Calu3 (cell line): ENCODE results near the gene KLHL15. TPM values are rescaled to one million over a fixed set of nuclear protein-coding genes. Genes with fewer than 3 reads are reported as not detected.

Experiments used
- BruUV-seq: library from RNA; stranded (reverse); fragments of 400-500 nt; replicated peaks from 2 replicates; lab custom pipeline; 2021; lab: Mats Ljungman, UMichigan
- CTCF ChIA-PET: fragments of 300-600 bp; sonication (Branson Sonifier 250); formaldehyde crosslinking; loops from one replicate; lab custom pipeline; 2022; ENCODE audit warnings: antibody characterized with exemption; lab: Charles Lee
- DNase-seq: peaks from one replicate; pipeline ENCODE4 v3.0.0; 2022
- H3K27ac Mint-ChIP-seq: one replicate; pipeline ENCODE4 v1.8.0; 2022; ENCODE audit warnings: mixed read lengths; ENCODE audit not compliant: unreplicated experiment
- H3K27me3 Mint-ChIP-seq: one replicate; pipeline ENCODE4 v1.8.0; 2022; ENCODE audit warnings: mixed read lengths; ENCODE audit not compliant: unreplicated experiment
- H3K36me3 Mint-ChIP-seq: one replicate; pipeline ENCODE4 v1.8.0; 2022; ENCODE audit warnings: mild to moderate bottlenecking, moderate library complexity, mixed read lengths; ENCODE audit not compliant: insufficient read depth, unreplicated experiment
- H3K4me1 Mint-ChIP-seq: one replicate; pipeline ENCODE4 v1.8.0; 2022; ENCODE audit warnings: mild to moderate bottlenecking, low read depth, mixed read lengths; ENCODE audit not compliant: unreplicated experiment
- H3K4me3 Mint-ChIP-seq: one replicate; pipeline ENCODE4 v1.8.0; 2022; ENCODE audit warnings: mild to moderate bottlenecking, low read depth, moderate library complexity, mixed read lengths; ENCODE audit not compliant: unreplicated experiment
- H3K9me3 Mint-ChIP-seq: one replicate; pipeline ENCODE4 v1.8.0; 2022; ENCODE audit warnings: low read depth, mixed read lengths; ENCODE audit not compliant: unreplicated experiment
- intact Hi-C: fragments of 100-400 bp; cut with micrococcal nuclease; formaldehyde crosslinking; loops from one replicate; pipeline ENCODE4 v1.10.0; 2022; ENCODE audit not compliant: unreplicated experiment
- total RNA-seq: library from RNA; stranded (reverse); gene quantifications from 2 replicates; pipeline ENCODE4 v1.2.3, GENCODE V29; 2022
- TF ChIP-seq, protein P1 (sequence below): fragments of 200-600 bp; IDR thresholded peaks from one replicate; pipeline ENCODE4 v1.8.0; 2022; ENCODE audit warnings: antibody characterized with exemption; ENCODE audit not compliant: unreplicated experiment

The KLHL15 gene
- total RNA-seq, 1 experiment from 2014 or later: 4.7 TPM

DNA sequence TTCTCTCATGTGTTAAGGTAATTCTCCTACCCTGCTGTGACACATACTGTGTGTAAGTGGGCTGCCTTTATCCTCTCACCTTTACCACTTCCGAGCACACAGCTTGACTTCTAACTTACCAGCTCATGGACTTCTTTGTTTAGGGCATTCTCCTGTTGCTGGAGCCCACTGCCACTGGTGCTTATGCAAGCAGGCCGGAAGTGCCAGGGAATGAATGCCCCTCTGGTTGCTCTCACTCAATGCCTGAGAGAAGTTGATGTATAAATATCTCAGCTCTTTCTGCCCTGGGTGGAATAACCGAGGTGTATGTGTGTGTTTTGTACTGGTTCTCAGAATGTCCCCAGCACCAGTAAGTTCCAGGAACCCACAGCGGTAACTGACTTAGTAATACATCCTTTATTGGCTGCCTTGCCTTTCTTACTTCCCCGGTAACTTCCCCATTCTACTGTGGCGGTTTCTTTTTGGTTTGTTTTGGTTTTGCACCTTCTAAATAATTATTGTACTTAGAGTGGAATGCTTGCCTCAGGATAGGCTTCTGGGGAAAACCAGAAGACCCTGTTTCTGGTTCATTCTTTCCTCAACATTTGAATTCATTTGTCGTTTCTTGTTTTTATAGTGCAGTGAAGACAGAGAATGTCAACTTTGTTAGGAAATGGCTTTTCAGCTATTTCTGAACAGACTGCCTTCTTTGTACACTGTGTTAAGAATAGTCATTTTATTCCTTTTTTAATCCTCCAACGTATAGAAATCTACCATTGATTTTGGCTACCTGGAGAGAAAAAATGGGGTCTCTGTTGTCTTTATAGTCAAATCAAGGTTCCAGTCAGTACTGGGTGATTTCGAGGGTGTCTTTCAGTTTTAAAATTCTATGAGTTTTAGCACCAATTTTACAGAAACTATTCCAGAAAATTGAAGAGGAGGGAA is 73.7 kb downstream of the KLHL15 start:
- peak; percentile 1 for DNase-seq
- Mint-ChIP-seq H3K9me3 (no peaks in the 10 kb centered on the region), H3K36me3 (no peaks in the 10 kb centered on the region), H3K27ac (peak overlapping the region; percentile 77), H3K4me3 (peak overlapping the region; percentile 45), H3K4me1 (peaks cover 11% of the 10 kb centered on the region), H3K27me3 (no peaks in the 10 kb centered on the region)
- BruUV-seq: no TSS peak
- TF ChIP-seq, protein P1, sequence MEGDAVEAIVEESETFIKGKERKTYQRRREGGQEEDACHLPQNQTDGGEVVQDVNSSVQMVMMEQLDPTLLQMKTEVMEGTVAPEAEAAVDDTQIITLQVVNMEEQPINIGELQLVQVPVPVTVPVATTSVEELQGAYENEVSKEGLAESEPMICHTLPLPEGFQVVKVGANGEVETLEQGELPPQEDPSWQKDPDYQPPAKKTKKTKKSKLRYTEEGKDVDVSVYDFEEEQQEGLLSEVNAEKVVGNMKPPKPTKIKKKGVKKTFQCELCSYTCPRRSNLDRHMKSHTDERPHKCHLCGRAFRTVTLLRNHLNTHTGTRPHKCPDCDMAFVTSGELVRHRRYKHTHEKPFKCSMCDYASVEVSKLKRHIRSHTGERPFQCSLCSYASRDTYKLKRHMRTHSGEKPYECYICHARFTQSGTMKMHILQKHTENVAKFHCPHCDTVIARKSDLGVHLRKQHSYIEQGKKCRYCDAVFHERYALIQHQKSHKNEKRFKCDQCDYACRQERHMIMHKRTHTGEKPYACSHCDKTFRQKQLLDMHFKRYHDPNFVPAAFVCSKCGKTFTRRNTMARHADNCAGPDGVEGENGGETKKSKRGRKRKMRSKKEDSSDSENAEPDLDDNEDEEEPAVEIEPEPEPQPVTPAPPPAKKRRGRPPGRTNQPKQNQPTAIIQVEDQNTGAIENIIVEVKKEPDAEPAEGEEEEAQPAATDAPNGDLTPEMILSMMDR: no peak
- CTCF ChIA-PET: interaction anchor here (0.5 kb wide), 1 partner anchor 73 kb away, joined by 3 read pairs; no protein-coding TSS in a partner anchor
- intact Hi-C loops: no loop called here

DNA sequence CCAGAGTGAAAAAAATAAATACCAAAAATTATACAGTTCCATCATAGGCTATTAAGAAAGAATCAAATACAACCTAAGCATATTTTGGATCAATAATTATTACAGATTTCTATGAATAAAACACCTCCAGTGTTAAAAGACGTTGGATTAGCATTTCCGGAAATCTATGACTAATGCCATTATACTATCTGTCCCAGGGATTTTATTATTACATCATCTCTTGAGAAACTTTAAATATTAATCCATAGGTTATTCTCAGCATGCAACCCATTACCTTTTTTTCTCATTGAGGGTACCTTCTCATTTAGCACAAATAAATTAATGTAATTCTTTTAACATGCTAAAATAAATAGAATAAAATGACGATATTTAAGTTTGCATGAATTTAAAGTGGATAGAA is 74.6 kb downstream of the KLHL15 start:
- CTCF ChIA-PET: interaction anchor here (0.5 kb wide), 1 partner anchor 73 kb away, joined by 3 read pairs; no protein-coding TSS in a partner anchor
- BruUV-seq: TSS peak; percentile 41
- intact Hi-C loops: no loop called here
- peaks cover 11% of the 10 kb centered on the region for H3K4me1 Mint-ChIP-seq
- no peak for DNase-seq
- no peaks in the 10 kb centered on the region for H3K27me3 Mint-ChIP-seq
- H3K36me3 Mint-ChIP-seq: no peaks in the 10 kb centered on the region
- peak overlapping the region; percentile 77 for H3K27ac Mint-ChIP-seq
- no peak overlapping the region for H3K4me3 Mint-ChIP-seq
- TF ChIP-seq, protein P1: no peak
- H3K9me3 Mint-ChIP-seq: no peaks in the 10 kb centered on the region

DNA sequence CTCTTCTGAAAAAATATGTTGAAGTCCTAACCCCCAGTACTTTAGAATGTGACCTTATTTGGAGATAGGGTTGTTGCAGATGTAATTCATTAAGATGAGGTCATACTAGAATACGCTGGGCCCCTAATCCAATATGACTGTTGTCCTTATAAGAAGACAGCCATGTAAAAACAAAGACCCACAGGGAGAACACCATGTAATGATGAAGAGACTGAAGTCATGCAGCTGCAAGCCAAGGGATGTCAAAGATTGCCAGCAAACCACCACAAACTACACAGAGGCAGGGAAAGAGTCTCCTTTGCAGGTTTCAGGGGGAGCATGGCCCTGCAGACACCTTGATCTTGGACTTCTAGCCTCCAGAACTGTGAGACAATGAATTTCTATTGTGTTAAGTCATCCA is 81.8 kb downstream of the KLHL15 start:
- no peak for DNase-seq
- Mint-ChIP-seq H3K4me1 (no peaks in the 10 kb centered on the region), H3K27me3 (peaks cover 12% of the 10 kb centered on the region), H3K9me3 (no peaks in the 10 kb centered on the region), H3K36me3 (no peaks in the 10 kb centered on the region), H3K27ac (no peak overlapping the region), H3K4me3 (no peak overlapping the region)
- no TSS peak for BruUV-seq
- intact Hi-C loops: no loop called here
- CTCF ChIA-PET: interaction anchor here (0.6 kb wide), 1 partner anchor 269 kb away, joined by 4 read pairs; no protein-coding TSS in a partner anchor
- TF ChIP-seq, protein P1: no peak

DNA sequence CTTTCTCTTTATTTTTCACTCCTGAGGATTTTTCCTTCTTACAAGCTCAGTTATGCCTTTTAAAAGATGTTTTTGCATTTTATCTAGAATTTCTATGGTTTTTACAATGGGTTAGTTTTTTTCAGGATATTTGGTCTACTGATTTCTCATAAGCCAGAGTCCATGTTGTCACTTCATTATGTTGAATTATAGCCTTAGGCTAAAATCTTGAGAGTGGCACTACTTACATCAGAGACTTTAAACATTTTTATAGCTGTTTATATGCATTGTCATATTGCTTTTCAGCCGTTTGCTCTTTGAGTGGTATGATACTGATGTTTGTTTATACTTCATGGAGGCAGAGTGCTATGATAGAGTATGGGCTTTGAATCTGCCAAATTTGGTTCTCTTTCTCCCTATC is 82.8 kb downstream of the KLHL15 start:
- intact Hi-C loops: no loop called here
- H3K27ac Mint-ChIP-seq: no peak overlapping the region
- TF ChIP-seq, protein P1: no peak
- no peaks in the 10 kb centered on the region for H3K4me1 Mint-ChIP-seq
- no TSS peak for BruUV-seq
- H3K27me3 Mint-ChIP-seq: peaks cover 12% of the 10 kb centered on the region
- no peaks in the 10 kb centered on the region for H3K9me3 Mint-ChIP-seq
- H3K4me3 Mint-ChIP-seq: no peak overlapping the region
- no peaks in the 10 kb centered on the region for H3K36me3 Mint-ChIP-seq
- CTCF ChIA-PET: no interaction called here
- no peak for DNase-seq
